ENCODE measurements around the gene FAM83B.
"Not testable (repeated sequence)": the region's sequence is repeated elsewhere in the genome, so short reads cannot be mapped to it uniquely, and the experiment has no call there.

The FAM83B gene

DNA sequence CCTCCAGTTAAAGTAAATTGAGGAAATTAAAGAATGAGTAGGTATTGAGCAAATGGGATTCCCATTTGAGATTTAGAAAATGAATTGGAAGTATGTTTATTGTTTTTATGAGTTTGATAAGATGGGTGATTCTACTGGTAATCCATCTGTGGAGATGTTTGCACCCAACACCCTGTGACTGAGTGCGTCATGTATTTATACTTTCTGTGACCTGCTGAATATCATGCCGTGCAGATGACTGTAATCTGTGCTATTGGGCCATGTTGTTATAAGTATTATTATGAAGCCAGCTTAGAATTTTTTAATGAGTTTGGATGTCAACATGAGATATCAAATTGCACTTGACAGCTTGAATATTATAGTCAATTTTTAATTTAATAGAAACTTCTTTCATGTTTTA, 17.7 kb downstream of the FAM83B start:
- no peak for DNase-seq

DNA sequence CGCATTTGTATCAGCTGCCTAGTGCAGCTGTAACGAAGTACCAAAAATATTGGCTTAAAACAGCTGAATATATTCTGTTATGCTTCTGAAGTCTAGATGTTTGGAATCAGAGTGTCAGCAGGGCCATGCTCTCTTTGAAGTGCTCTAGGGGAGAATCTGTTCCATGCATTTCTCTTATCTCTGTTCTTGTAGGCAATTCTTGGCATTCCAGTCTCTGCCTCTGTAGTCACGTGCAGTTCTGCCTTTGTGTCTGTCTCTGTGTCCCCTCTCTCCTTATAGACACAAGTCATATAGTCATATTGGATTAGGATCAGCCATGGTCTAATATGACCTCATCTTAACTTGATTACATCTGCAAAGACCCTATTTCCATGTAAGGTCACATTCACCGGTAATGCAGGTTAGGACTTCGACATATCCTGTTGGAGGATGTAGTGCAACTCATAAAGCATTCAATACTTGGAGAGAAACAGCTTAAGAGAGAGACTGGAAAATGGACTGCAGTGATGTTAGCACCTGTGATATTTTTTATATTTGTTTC, 18.6 kb downstream of the FAM83B start:
- no peak for DNase-seq

DNA sequence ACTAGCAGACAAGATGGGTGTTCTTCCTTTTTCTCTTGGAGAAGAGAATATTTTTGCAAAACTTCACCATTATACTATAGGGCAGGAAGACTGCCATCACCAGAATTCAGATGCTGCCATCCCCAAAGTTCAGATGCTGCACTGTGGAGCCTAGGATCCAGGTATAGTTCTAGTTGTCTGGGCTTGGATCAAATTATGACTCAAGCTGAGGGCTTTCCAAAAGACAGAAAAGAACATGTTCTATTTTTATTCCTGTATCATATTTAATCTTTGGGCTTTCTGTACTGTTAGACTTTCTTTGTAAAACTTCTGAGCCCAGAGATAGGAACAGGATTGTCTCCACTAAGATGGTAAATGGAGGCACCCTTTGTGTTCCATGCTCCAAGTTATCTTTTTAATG, 22.0 kb downstream of the FAM83B start:
- no peak for DNase-seq

DNA sequence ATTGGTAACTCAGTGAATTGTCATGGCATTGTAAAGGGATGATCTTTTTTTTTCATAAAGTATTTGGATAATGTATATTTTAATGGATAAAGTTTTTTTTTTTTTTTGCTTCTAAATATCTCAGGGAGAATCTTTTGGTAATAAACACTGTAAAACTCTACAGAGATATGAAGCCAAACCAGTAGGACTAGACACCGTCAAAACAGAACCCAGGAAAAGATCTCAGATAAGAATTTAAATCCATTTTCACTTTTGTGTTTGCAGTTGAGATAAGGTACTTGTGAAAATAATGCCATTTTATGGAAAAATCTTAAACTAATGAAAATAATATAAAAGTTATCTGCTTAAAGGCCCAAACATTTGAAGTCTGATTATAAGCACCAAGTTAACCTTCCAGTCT, 27.0 kb downstream of the FAM83B start:
- DNase-seq: no peak

DNA sequence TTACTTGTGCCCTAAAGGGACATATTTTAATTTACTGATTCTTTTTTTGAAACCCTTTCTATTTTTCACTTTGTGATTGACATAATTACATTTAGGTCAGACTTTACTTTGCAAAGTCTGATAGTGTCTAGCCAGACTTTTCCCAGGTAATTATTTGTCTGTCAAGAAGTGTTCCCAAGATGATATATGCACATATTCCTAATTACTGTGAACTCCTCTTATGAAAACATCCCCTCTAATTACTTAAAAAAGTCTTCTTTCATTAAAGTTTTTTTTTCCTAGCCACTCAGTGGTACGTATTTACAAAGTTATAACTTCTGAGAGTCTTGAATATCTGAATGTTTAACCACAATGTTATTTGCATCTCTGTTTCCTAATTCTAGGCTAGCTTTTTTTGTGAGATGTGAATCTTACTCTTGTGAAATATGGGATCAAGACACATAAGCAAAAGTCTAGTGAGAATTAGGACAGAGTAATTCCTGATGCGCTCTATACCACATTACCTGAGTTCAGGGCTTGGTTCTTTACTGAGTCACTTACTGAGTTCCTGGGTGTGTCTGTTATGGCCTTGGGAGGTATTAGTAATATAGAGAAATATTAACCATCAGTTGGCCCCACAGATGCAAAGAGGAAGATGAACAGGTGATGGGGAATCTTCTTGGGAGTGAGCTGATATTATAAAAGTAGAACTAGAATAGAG, 27.9 kb downstream of the FAM83B start:
- DNase-seq: no peak

DNA sequence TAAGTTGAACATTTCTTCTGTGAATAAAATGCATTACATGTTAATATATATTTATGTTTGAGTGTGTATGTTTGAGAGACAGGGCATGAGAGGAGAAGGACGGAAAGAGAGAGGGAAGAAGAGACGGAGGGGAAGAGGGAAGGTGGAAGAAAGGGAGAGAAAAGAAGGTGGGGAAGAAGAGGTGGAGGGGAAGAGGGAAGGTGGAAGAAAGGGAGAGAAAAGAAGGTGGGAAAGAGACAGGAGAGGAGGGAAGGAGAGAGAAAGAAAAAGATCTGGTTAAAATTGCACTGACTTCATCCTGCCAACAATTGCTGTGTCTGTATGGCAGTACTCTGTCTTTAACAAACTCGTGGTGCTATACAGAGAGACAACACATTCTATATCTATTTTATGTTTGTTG, 29.0 kb downstream of the FAM83B start:
- DNase-seq: no peak

DNA sequence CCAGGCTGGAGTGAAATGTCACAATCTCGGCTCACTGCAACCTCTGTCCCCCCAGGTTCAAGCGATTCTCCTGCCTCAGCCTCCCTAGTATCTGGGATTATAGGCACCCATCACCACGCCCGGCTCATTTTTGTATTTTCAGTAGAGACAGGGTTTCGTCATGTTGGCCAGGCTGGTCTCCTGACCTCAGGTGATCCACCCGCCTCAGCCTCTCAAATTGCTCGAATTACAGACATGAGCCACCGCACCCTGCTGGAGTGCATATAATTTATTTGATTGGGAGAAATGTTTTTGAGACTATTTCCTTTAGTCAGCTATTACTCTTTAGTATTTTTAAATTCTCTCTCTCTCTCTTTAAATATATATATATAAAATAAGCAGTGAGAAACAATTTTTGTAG, 29.8 kb downstream of the FAM83B start:
- no peak for DNase-seq

DNA sequence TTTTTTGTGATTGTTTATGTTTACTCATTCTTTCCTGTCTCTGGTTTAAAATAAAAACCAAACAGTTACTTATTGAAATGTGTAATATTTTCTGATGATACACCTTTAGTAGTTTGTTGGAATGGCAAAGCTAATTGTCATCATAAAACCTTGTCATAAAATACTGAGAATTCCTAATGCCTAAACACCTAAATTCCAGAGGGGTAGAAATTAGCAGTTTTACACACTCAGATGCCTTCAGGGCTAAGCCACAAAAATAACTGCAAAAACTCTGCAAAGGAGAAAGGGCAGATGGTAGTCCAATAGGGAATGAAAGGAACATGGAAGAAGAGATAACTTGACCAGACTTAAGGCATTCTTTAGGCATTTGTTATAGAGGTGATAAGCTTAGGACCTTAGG, 30.3 kb downstream of the FAM83B start:
- DNase-seq: no peak

DNA sequence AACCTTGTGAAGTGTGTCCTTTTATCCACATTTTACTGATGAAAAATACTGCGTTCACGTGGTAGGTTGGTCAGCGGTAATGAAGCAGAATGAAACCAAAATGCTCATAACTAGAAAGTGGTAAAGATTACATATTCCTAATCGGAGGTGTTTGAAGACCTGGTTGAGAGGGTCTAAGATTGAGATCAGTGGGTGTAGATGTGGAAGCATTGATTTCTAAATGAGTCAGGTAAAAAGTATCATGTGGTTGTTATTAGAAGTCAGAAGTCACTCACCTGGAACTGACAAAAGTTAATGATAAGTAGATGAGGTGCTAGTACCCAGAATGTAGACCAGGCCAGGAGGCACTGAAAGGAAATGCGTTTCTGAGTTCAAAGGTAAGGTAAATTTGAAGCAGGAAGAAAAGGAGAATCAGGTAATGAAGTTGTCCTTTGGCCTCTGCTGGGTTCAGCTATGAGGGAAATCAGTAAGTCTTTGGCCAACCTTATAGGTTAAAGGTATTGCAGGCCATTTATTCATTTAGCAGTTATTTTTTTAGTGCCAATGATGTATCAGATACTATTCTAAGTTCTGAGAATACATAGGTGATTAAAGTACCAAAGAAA, 31.2 kb downstream of the FAM83B start:
- DNase-seq: no peak

DNA sequence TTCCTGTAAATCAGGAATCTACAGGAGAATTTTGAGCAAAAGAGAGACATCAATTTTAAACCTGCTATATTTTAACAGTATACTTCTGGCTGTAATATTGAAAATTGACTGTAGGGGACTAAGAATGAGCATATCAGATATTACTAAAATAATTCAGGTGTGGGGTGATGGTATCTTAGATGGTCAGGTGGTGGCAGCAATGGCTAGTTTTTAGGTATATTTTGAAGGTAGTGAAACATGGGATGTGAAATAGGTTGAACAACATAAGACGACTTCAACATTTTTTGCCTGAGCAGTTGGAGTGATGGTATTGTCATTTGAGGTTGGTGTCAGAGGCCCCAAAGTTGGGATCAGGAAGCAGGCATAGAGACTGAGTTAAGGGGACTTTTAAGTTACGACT, 32.1 kb downstream of the FAM83B start:
- no peak for DNase-seq

DNA sequence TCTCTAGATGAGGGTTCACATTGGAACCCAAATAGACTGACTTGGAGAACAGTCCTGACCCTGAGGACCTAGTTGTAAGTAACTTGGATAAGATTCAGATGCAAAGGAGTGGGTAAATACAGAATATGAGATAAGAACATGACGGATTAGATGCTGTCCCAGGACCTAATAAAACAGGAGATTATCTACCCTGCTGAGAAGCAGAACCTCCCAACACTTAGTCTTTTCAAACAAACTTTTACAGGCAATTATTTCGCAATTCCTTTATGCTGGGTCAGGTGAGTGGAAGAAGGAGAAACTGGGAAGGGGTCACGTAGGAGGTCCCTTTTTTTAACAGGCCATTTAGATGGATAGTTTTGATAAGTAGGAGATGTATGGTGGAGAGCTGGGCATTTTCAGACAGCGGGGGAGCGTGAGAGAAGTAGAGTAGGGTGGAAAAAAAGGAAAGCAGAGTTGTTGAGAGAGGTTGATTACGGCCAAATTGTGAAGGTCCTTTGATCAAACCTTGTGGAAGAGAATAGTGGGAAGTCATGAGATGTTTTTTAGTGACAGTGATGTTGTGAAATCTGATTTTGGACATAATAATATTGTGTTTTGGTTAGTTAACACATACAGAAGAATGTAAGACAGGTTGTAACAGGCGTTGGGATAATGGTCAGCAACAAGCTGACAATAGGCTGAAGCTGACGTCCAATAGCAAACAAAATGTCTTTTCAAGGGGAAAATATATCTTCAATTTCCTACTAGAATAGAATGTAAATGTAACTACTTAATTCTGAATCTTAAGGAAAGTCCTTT, 32.8 kb downstream of the FAM83B start:
- no peak for DNase-seq

DNA sequence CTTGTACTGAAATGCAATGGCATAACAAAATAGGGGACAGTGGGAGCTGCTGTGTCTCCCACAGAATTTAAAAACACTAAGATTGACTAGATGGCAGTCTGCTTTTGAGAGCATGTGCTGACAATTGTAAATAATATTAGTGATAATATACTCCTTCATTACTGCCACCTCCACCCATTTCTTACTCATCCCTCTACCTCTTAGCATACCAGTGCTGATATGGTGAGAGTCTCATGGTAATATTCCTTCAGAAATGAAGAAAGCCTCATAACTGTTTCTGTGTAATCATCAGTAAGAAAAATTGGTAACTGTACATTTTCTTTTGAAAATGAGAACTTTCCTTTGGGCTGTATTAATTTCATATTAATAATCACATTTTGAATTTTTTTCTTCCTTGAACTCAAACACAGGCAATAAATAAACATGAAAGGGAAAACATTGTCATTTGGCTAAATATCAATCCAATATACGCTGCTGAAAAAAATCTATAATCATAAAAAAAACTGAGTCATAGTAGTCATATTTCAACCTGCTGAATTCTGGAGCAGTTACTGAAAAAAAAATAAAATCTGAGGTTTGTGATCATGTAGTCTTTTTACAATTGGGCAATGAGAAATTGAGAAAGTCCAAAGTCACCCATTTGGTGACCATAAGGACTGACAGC, 34.6 kb downstream of the FAM83B start:
- no peak for DNase-seq

DNA sequence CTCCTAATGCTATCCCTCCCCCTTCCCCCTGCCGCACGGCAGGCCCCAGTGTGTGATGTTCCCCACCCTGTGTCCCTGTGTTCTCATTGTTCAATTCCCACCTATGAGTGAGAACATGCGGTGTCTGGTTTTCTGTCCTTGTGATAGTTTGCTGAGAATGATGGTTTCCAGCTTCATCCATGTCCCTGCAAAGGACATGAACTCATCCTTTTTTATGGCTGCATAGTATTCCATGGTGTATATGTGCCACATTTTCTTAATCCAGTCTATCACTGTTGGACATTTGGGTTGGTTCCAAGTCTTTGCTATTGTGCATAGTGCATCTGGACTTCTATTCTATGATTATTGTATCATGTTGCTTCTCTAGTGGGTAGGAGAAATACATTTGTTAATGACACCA, 35.3 kb downstream of the FAM83B start:
- not testable (repeated sequence) for DNase-seq

DNA sequence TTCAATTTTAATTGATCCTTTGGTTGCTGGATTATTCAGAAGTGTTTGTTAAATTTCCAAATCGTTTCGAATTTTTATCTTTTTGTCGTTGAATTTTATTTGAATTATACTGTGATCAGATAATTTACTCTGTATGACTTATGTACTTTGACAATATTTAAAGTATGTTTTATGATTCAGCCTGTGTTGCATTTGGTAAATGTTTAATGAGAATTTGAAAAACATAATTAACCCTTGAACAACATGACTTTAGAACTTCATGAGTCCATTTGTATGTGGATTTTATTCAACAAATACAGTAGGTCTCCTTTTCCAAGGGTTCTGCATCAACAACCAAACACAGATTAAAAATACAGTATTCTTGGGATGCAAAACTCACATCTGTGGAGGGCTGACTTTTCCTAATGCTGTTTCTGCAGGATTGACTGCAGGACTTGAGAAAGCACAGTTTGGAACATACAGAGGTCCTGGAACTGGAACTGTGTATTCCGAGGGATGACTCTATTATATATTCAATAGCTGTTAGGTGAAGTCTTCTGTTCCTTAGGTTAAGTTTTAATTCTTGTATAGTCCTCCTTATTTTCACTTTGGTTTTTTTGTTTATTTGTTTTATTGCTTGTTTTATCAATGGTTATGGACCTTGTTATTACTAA, 40.5 kb downstream of the FAM83B start:
- DNase-seq: no peak

DNA sequence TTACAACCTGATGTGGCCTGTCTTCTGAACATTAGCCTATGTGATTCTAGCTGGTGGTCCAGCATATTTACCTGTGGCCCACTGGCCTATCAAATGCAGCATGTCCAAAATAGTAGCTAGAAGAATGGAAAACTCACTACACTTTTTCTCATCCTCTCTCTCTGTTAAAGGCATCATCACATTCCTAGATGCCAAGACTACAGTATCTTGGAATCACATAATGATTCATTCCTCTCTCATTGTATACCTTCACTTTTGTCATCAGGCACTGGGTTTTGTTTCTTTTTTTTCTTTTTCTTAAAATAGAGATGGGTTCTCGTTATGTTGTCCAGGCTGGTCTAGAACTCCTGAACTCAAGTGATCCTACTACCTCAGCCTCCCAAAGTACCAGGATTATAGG, 45.0 kb downstream of the FAM83B start:
- DNase-seq: no peak

DNA sequence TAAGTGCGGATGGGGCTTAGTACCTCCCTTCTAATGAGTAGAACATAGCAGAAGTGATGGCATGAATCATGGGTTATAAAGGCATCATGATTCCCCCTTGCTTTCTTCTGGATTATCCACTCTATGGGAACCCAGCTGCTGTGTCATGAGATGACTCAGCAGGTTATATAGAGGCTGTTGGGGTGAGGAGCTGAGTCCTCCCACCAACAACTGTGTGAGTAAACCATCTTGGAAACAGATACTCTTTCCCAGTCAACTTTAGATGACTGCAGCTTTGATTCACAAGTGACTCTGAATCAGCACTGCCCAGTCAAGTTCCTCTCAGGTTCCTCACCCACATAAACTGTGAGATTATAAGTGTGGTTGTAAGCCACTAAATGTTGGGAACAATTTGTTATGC, 46.3 kb downstream of the FAM83B start:
- DNase-seq: no peak

DNA sequence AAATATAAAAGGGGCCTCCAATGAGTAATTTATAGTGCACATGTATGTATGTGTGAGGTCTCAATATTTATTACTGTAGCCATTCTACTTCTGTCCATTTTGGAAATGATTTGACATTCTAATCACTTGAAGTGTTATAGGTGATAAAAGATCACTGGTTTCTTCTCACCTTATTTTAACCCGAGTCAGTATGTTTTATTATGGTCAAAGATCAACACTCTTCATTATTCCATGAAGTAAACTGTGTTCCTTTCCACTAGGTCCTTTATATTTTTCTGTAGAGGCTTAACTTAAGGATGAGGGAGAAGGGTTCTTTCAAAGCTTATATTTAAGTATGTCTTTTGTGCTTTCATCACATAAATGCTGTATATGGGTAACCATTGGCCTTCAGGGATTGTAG, 47.2 kb downstream of the FAM83B start:
- DNase-seq: no peak

DNA sequence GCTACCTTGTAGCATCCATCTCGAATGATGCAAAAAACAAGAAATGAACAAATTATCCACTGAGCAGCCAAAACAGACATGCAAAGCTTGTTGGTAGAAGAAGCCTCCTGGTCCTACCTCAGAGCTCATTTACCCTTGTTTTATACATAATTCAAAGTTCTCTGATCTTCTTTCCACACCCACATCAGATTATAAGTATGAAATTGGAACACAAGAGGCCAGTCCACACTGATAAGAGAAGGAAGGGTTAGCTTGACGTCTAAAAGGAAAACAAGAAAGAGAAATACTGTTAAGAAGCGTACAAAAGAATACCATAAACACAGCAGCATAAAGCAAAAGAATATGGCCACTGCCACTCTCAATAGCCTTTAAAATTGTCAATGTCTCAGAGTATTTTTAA, 49.7 kb downstream of the FAM83B start:
- no peak for DNase-seq

DNA sequence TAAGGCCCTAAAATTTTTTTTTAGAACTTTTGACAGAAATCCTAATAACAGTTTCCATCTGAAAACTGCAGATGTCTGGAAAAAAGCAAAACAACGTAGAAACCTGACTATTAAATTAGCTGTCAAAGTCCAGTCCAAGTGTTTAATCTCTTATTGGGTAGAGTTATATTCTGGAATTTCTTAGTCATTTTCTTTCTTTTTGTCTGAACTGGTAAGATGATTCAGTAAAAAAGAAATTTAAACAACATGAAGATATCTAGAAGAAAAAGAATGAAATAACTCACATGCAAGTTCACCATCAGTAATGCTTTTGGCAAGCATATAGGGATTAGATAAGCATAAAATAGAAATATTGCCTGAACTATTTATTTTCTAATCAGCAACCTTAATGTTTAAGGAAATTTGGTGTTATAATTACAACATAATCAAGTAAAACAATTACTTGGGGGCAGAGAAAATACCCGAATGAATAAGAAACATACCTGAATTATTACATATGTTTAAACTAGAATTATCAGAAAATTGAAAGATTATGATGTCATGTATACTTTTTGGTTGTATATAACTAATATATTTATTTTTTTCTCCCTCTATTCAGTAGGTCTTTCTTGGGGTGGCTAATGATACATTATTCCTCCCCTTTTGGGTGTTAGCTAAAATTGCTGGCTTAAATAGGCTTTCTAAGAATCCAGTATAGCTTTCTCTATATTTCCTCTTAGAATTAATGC, 51.1 kb downstream of the FAM83B start:
- DNase-seq: no peak

DNA sequence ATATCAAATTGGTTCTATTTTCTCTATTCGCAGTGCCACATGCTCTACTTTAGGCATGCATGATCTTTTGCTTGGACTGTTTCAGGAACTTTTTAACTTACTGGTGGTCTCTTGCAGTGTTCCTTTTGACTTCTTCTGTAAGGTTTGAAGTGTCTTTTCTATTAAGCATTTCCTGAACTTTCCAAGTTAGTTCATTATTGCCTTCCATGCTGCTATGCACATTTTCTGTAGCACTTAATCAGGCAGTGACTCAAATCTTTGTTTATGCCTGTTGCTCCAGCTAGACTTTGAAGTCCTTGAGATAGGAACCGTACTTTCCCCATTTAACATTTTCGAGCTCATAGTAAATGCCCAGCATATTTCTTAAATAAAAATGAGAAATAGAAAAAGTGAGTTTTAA, 52.2 kb downstream of the FAM83B start:
- DNase-seq: no peak

DNA sequence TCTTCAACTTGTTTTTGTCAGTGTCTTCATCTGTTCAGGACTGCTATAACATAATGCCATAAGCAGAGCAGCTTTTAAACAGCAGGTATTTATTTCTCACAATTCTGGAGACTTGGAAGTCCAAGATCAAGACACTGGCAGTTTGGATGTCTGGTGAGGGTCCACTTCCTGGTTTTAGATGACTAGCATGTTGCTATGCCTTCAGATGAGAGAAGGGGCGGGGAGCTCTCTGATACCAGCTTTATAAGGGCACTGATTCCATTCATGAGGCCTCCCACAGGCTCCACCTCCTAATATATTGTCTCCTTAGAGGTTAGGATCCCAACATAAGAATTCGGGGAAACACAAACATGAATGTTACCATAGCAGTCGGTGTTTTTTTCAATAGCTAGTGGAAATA, 52.9 kb downstream of the FAM83B start:
- no peak for DNase-seq

DNA sequence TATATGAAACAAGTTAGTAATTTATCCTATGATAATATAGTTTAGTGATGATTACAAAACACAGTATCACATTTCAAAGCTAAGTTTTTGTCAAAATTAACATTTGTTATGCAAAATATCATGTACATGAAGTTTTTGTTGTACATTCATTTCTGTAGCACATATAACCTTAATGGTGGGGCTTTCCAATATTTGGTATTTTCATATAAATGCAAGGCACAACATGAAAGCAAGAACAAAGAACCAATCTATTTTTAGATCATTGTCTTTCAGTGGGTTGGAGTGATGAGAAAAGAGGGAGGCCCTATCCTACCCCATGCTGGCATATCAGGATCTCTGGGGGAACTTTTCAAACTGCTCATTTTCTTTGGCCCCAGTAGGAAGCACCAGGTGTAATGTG, 53.4 kb downstream of the FAM83B start:
- DNase-seq: no peak
